Endothelial cell of umbilical vein (primary cell): ENCODE measurements around the gene RPS17. TPM values are rescaled to one million over a fixed set of nuclear protein-coding genes. Genes with fewer than 3 reads are reported as not detected.

ENCODE experiments used
- BruUV-seq: library from RNA; stranded (reverse); fragments of 400-500 nt; replicated peaks from 2 replicates; lab custom pipeline; 2021; lab: Mats Ljungman, UMichigan
- CTCF ChIA-PET: fragments of 300-600, 350-600 bp; sonication (Branson Sonifier 250); formaldehyde crosslinking; loops from one replicate; lab custom pipeline; 2021; ENCODE audit warnings: antibody characterized with exemption, inconsistent platforms; lab: Charles Lee
- POLR2A ChIA-PET: fragments of 300-600, 350-600 bp; sonication (Branson Sonifier 250); formaldehyde crosslinking; loops from one replicate; lab custom pipeline; 2021; ENCODE audit warnings: antibody characterized with exemption, inconsistent platforms; lab: Charles Lee
- DNase-seq: peaks from one replicate; pipeline ENCODE4 v3.0.0-alpha.2; 2011; ENCODE audit warnings: low read depth, low spot score
- FAIRE-seq: peaks from 2 replicates; lab custom pipeline; 2011; peaks lifted over from hg19 to GRCh38; lab: Jason Lieb, UNC
- H2AFZ ChIP-seq: 2 replicates; pipeline ENCODE4 v1.6.0; 2012; ENCODE audit warnings: low read depth, low read length, control low read depth, inconsistent platforms
- H3K27ac ChIP-seq: 2 replicates; pipeline ENCODE4 v1.5.1; 2011; ENCODE audit warnings: low read depth, mild to moderate bottlenecking, control low read depth, low read length, moderate library complexity; ENCODE audit not compliant: insufficient read depth
- H3K27me3 ChIP-seq, 2 experiments: 2 replicates each; pipeline versions ENCODE4 v1.6.0 to v1.6.1; 2011; ENCODE audit warnings: low read length in 2 of 2, mixed read lengths in 1 of 2; ENCODE audit not compliant: control insufficient read depth in 2 of 2, insufficient read depth in 2 of 2
- H3K36me3 ChIP-seq, 2 experiments: 2 replicates in 1 of 2; 3 replicates in 1 of 2; pipeline ENCODE4 v1.5.1; 2011; ENCODE audit warnings: low read length in 2 of 2, mild to moderate bottlenecking in 1 of 2, moderate library complexity in 1 of 2; ENCODE audit not compliant: control insufficient read depth in 2 of 2, insufficient read depth in 2 of 2; ENCODE audit errors: extremely low read depth in 1 of 2
- H3K4me1 ChIP-seq: 3 replicates; pipeline ENCODE4 v1.5.1; 2011; ENCODE audit warnings: mild to moderate bottlenecking, low read length; ENCODE audit not compliant: control insufficient read depth, insufficient read depth; ENCODE audit errors: extremely low read depth
- H3K4me2 ChIP-seq: 2 replicates; pipeline ENCODE4 v1.6.1; 2011; ENCODE audit warnings: low read length, control low read depth, mixed read lengths; ENCODE audit not compliant: insufficient read depth
- H3K4me3 ChIP-seq, 3 experiments: fragments of 200-600 bp in 1 of 3; sonication (generic), shearing (Covaris generic) in 1 of 3; replicated peaks in 1 of 3; 2 replicates each; pipeline ENCODE4 v1.5.1; 2011 to 2016; ENCODE audit warnings: control low read depth in 3 of 3, low read length in 3 of 3, mild to moderate bottlenecking in 2 of 3, inconsistent platforms in 1 of 3, low read depth in 1 of 3, moderate library complexity in 1 of 3; ENCODE audit not compliant: insufficient read depth in 1 of 3
- H3K79me2 ChIP-seq: 2 replicates; pipeline ENCODE4 v1.6.0; 2012; ENCODE audit warnings: low read length, inconsistent platforms; ENCODE audit not compliant: control insufficient read depth, insufficient read depth
- H3K9ac ChIP-seq: replicated peaks from 2 replicates; pipeline ENCODE3; 2011; ENCODE audit warnings: low read length, control low read depth; ENCODE audit not compliant: insufficient read depth; ENCODE audit errors: extremely low read depth
- H3K9me1 ChIP-seq: replicated peaks from 3 replicates; pipeline ENCODE4 v1.6.0; 2011; ENCODE audit warnings: mild to moderate bottlenecking, low read length; ENCODE audit not compliant: control insufficient read depth, insufficient read depth; ENCODE audit errors: extremely low read depth
- H3K9me3 ChIP-seq: replicated peaks from 2 replicates; pipeline ENCODE4 v1.5.1; 2012; ENCODE audit warnings: low read length, inconsistent platforms; ENCODE audit not compliant: control insufficient read depth, insufficient read depth
- H4K20me1 ChIP-seq: replicated peaks from 2 replicates; pipeline ENCODE3; 2011; ENCODE audit warnings: mild to moderate bottlenecking, low read length; ENCODE audit not compliant: control insufficient read depth, insufficient read depth; ENCODE audit errors: extremely low read depth
- EZH2 ChIP-seq: IDR thresholded peaks from 2 replicates; pipeline ENCODE4 v1.6.1; 2012; ENCODE audit warnings: borderline replicate concordance, low read depth, mild to moderate bottlenecking, moderate library complexity, low read length, inconsistent platforms; ENCODE audit not compliant: severe bottlenecking
- FOS ChIP-seq: IDR thresholded peaks from 2 replicates; pipeline ENCODE4 v1.6.1; 2011; ENCODE audit warnings: mild to moderate bottlenecking, low read length, moderate library complexity, borderline replicate concordance; ENCODE audit not compliant: insufficient read depth
- GATA2 ChIP-seq: IDR thresholded peaks from 2 replicates; pipeline ENCODE4 v1.7.0; 2011; ENCODE audit warnings: low read depth, mild to moderate bottlenecking, moderate library complexity, mixed read lengths, low read length; ENCODE audit not compliant: insufficient read length, insufficient read depth
- JUN ChIP-seq: IDR thresholded peaks from 2 replicates; pipeline ENCODE4 v1.6.1; 2011; ENCODE audit warnings: borderline replicate concordance, low read depth; ENCODE audit not compliant: insufficient read length, insufficient read depth
- MYC ChIP-seq: IDR thresholded peaks from one replicate; pipeline ENCODE4 v1.6.1; 2011; ENCODE audit warnings: mild to moderate bottlenecking, low read depth, low read length
- POLR2A ChIP-seq: IDR thresholded peaks from 2 replicates; pipeline ENCODE4 v1.6.1; 2012; ENCODE audit warnings: low read depth, mild to moderate bottlenecking, control low read depth, low read length
- POLR2AphosphoS5 ChIP-seq: IDR thresholded peaks from 2 replicates; pipeline ENCODE4 v1.6.1; 2012; ENCODE audit warnings: low read depth, mild to moderate bottlenecking, control low read depth, low read length, moderate library complexity; ENCODE audit not compliant: insufficient read depth
- dilution Hi-C: fragments of 300-500 bp; cut with MboI; formaldehyde crosslinking; loops from one replicate; pipeline ENCODE4 v1.15.0; 2019; ENCODE audit warnings: low sequenced_read_pairs; ENCODE audit not compliant: extremely low pct_ligation_motif_present
- intact Hi-C: fragments of 100-400 bp; cut with micrococcal nuclease; formaldehyde crosslinking; loops from one replicate; pipeline ENCODE4 v1.10.0; 2022
- polyA plus RNA-seq, 4 experiments: library from polyadenylated mRNA; depleted of rRNA in 3 of 4; stranded (reverse) in 3 of 4; unstranded in 1 of 4; fragments of >200 nt; gene quantifications; 2 replicates each; pipeline versions ENCODE4 v1.2.1 to v1.2.3, GENCODE V29; 2011 to 2012; ENCODE audit warnings: missing spikeins in 1 of 4
- total RNA-seq: library from RNA; stranded (reverse); gene quantifications from 2 replicates; pipeline ENCODE4 v1.2.3, GENCODE V29; 2021
- TF ChIP-seq, protein P1 (sequence below), 2 donors: IDR thresholded peaks; 1 replicate in 1 of 2; 2 replicates in 1 of 2; pipeline ENCODE4 v1.5.1; 2011; ENCODE audit warnings: low read length in 2 of 2, mild to moderate bottlenecking in 2 of 2, moderate library complexity in 2 of 2, control low read depth in 1 of 2, inconsistent platforms in 1 of 2, low read depth in 1 of 2; ENCODE audit not compliant: insufficient read depth in 1 of 2; ENCODE audit errors: extremely low read depth in 1 of 2
- TF ChIP-seq, protein P2 (sequence below): IDR thresholded peaks from 2 replicates; pipeline ENCODE4 v1.6.1; 2011; ENCODE audit not compliant: insufficient read depth, insufficient read length

Gene RPS17
- total and polyA plus RNA-seq, 2 donors (not counting 3 experiments of a cell fraction or from before 2014, with no cell fraction given) = 1,690 to 4,382 TPM

DNA sequence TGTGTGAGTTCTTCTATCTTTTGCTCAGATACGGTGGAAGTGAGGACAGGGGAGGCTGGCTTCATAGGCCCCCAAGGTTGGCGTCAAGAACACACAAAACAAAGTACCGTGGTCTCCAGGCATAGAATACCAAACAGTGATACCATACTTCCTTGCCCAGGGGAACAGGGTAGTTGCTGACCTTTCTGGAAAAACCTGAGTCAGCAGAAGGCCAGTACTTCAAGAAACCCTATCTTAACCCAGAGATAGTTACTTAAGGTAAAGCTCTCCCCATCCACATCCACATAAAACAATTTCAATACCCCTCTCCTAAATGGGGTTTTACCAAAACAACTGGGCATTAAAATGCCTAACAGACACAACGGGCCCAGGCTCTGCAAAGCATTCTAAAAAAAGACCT lies 29.6 kb upstream of the RPS17 start:
- Histone ChIP-seq H3K4me3 (no peak overlapping the region), H2AFZ (no peak overlapping the region), H3K4me1 (no peaks in the 10 kb centered on the region), H3K4me2 (no peak overlapping the region), H3K9ac (no peak overlapping the region), H3K36me3 (no peaks in the 10 kb centered on the region), H4K20me1 (no peaks in the 10 kb centered on the region), H3K79me2 (no peaks in the 10 kb centered on the region), H3K9me3 (no peaks in the 10 kb centered on the region), H3K27ac (no peak overlapping the region), H3K9me1 (no peaks in the 10 kb centered on the region), H3K27me3 (peaks cover 3 to 12% of the 10 kb centered on the region in 2 experiments)
- DNase-seq = no peak
- no peak for TF ChIP-seq MYC
- TF ChIP-seq, protein P1, sequence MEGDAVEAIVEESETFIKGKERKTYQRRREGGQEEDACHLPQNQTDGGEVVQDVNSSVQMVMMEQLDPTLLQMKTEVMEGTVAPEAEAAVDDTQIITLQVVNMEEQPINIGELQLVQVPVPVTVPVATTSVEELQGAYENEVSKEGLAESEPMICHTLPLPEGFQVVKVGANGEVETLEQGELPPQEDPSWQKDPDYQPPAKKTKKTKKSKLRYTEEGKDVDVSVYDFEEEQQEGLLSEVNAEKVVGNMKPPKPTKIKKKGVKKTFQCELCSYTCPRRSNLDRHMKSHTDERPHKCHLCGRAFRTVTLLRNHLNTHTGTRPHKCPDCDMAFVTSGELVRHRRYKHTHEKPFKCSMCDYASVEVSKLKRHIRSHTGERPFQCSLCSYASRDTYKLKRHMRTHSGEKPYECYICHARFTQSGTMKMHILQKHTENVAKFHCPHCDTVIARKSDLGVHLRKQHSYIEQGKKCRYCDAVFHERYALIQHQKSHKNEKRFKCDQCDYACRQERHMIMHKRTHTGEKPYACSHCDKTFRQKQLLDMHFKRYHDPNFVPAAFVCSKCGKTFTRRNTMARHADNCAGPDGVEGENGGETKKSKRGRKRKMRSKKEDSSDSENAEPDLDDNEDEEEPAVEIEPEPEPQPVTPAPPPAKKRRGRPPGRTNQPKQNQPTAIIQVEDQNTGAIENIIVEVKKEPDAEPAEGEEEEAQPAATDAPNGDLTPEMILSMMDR (IDR thresholded peaks at IDR 0.05; ENCODE audit: extremely low read depth in 1 of 2, insufficient read depth in 1 of 2, low read depth in 1 of 2, low read length in 2 of 2) = no peak
- no peak for TF ChIP-seq POLR2A
- TF ChIP-seq POLR2AphosphoS5 = no peak
- TF ChIP-seq JUN = no peak
- TF ChIP-seq FOS = no peak
- no peak for TF ChIP-seq EZH2
- TF ChIP-seq GATA2 = no peak
- TF ChIP-seq, protein P2, sequence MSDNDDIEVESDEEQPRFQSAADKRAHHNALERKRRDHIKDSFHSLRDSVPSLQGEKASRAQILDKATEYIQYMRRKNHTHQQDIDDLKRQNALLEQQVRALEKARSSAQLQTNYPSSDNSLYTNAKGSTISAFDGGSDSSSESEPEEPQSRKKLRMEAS = no peak
- no TSS peak for BruUV-seq
- intact Hi-C loops = no loop called here
- ChIA-PET CTCF (interaction anchor here (1.0 to 1.6 kb wide), 2 partner anchors 12 to 39 kb away, joined by 3 read pairs; no protein-coding TSS in a partner anchor), POLR2A (no interaction called here)
- FAIRE-seq = no peak
- dilution Hi-C loops = no loop called here
